Liver (tissue), 2 donors: ENCODE data around the gene FURIN.

Source experiments
- CTCF ChIP-seq: fragments of 150-350 bp; IDR thresholded peaks from 2 replicates; pipeline ENCODE4 v1.5.1; 2017; ENCODE audit warnings: improper control_type of control experiment, low read depth, low read length; ENCODE audit not compliant: missing input control
- YY1 ChIP-seq: IDR thresholded peaks from 2 replicates; pipeline ENCODE4 v1.6.1; 2016; ENCODE audit warnings: antibody characterized with exemption, mild to moderate bottlenecking
- donor health status: healthy.

GRCh38 chr15:90857337-90857736, 11.1 kb upstream of the FURIN start:
- no peak for TF ChIP-seq YY1
- no peak for TF ChIP-seq CTCF
